ENCODE data around the gene TBC1D19.

TBC1D19 gene

DNA sequence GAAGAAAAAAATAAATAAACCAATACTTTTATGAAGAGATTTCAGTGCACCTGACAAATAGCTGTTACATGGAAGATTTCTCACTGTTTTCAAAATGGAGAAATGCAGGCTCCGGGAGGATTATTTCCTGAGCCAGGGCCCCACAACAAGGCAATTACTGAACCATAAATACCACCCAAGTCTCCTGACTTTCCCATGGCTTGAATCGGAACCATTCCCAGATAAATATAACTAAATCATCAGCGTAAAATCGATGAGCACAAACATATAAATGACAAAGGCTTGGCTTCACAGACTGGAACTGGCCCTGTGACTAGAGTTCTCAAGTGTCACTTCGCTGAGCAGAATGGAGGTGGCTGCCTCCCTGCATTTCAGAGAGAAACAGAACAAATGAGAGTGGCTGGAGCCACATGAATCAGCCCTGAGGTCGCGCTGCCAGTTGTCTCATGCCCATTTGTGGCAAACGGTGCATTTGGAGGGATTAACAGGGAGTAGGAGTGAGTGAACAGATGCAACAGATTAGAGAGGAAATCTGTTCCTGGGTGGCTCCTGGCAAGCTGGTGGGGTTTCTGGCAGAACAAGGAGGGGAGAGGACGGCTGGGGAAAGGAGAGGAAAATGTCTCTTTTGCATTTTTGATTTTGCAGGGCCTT is 219.5 kb downstream of the TBC1D19 start:
- TF ChIP-seq, protein P1, sequence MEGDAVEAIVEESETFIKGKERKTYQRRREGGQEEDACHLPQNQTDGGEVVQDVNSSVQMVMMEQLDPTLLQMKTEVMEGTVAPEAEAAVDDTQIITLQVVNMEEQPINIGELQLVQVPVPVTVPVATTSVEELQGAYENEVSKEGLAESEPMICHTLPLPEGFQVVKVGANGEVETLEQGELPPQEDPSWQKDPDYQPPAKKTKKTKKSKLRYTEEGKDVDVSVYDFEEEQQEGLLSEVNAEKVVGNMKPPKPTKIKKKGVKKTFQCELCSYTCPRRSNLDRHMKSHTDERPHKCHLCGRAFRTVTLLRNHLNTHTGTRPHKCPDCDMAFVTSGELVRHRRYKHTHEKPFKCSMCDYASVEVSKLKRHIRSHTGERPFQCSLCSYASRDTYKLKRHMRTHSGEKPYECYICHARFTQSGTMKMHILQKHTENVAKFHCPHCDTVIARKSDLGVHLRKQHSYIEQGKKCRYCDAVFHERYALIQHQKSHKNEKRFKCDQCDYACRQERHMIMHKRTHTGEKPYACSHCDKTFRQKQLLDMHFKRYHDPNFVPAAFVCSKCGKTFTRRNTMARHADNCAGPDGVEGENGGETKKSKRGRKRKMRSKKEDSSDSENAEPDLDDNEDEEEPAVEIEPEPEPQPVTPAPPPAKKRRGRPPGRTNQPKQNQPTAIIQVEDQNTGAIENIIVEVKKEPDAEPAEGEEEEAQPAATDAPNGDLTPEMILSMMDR (IDR thresholded peaks at IDR 0.05; ENCODE audit: low read length, missing control alignments), result no peak
- no peak overlapping the region for H3K4me3 ChIP-seq (replicated peaks; ENCODE audit: low read depth, low read length)
- no peak for DNase-seq (ENCODE audit: low read depth)

- H3K4me3 ChIP-seq (replicated peaks; ENCODE audit: low read depth, low read length), result no peak overlapping the region
- DNase-seq (ENCODE audit: low read depth), result no peak
- TF ChIP-seq, protein P1 (IDR thresholded peaks at IDR 0.05; ENCODE audit: low read length, missing control alignments), result no peak
These were observed 220.6 kb downstream of the TBC1D19 start for GRCh38 chr4:26804451-26804850.

GRCh38 chr4:26804925-26805324 is 221.0 kb downstream of the TBC1D19 start:
- H3K4me3 ChIP-seq (replicated peaks; ENCODE audit: low read depth, low read length), result no peak overlapping the region
- TF ChIP-seq, protein P1 (IDR thresholded peaks at IDR 0.05; ENCODE audit: low read length, missing control alignments), result no peak
- no peak for DNase-seq (ENCODE audit: low read depth)
